ENCODE measurements around the gene IGSF9. TPM values are rescaled to one million over a fixed set of nuclear protein-coding genes. Genes with fewer than 3 reads are reported as not detected.
"Not testable (repeated sequence)": the region's sequence is repeated elsewhere in the genome, so short reads cannot be mapped to it uniquely, and the experiment has no call there.

IGSF9 gene
- total RNA-seq, 1 experiment from 2014 or later, result 7.1 TPM

- ChIA-PET POLR2A (ENCODE audit: low non-redundant PET) (no interaction called here), CTCF (interaction anchor here (0.6 kb wide), 1 partner anchor 105 kb away, joined by 10 read pairs; no protein-coding TSS in a partner anchor)
- TF ChIP-seq CTCF (conservative IDR thresholded peaks at IDR 0.05; ENCODE audit: low read depth, low read length) (no peak), EZH2 (IDR thresholded peaks at IDR 0.05; ENCODE audit: borderline replicate concordance, low read depth, low read length, poor library complexity, severe bottlenecking) (no peak)
- BruUV-seq (replicated peaks), result no TSS peak
- H3K9me3 ChIP-seq (ENCODE audit: low read depth, low read length, poor library complexity, severe bottlenecking), result peaks cover 5% of the 10 kb centered on the region
- no peaks in the 10 kb centered on the region for H3K36me3 ChIP-seq (ENCODE audit: insufficient read depth, low read length, poor library complexity, severe bottlenecking)
- H3K4me3 ChIP-seq (ENCODE audit: low read depth, low read length, poor library complexity, severe bottlenecking), result no peak overlapping the region
- no peak overlapping the region for H3K27ac ChIP-seq (ENCODE audit: low read depth, low read length, poor library complexity, severe bottlenecking)
- H3K4me1 ChIP-seq (ENCODE audit: insufficient read depth, low read length, poor library complexity, severe bottlenecking), result peaks cover 11% of the 10 kb centered on the region
- no peak for DNase-seq (ENCODE audit: low spot score)
- H3K27me3 ChIP-seq (replicated peaks; ENCODE audit: insufficient read depth, low read depth, low read length, poor library complexity), result no peaks in the 10 kb centered on the region
- intact Hi-C loops (cut with micrococcal nuclease; ENCODE audit: unreplicated experiment), result no loop called here
These were observed 44.6 kb downstream of the IGSF9 start for GRCh38 chr1:159900755-159901360.

GRCh38 chr1:159900086-159900680 is 45.2 kb downstream of the IGSF9 start, which contains the start of gene CFAP45:
CFAP45 (minus strand) TSS chr1:159900165; CDS start chr1:159900098, 67 bp downstream.
- Histone ChIP-seq H3K9me3 (ENCODE audit: low read depth, low read length, poor library complexity, severe bottlenecking) (peaks cover 5% of the 10 kb centered on the region), H3K27ac (ENCODE audit: low read depth, low read length, poor library complexity, severe bottlenecking) (no peak within 1 kb of the TSS), H3K4me3 (ENCODE audit: low read depth, low read length, poor library complexity, severe bottlenecking) (no peak within 1 kb of the TSS), H3K36me3 (ENCODE audit: insufficient read depth, low read length, poor library complexity, severe bottlenecking) (no peaks in the 10 kb centered on the region), H3K4me1 (ENCODE audit: insufficient read depth, low read length, poor library complexity, severe bottlenecking) (peaks cover 11% of the 10 kb centered on the region), H3K27me3 (replicated peaks; ENCODE audit: insufficient read depth, low read depth, low read length, poor library complexity) (no peaks in the 10 kb centered on the region)
- intact Hi-C loops (cut with micrococcal nuclease; ENCODE audit: unreplicated experiment), result no loop called here
- DNase-seq (ENCODE audit: low spot score), result peak; percentile 83
- TF ChIP-seq CTCF (conservative IDR thresholded peaks at IDR 0.05; ENCODE audit: low read depth, low read length) (no peak), EZH2 (IDR thresholded peaks at IDR 0.05; ENCODE audit: borderline replicate concordance, low read depth, low read length, poor library complexity, severe bottlenecking) (no peak)
- CTCF ChIA-PET, result interaction anchor here (0.6 kb wide), 1 partner anchor 15 kb away, joined by 5 read pairs; no protein-coding TSS in a partner anchor
- BruUV-seq (replicated peaks), result no TSS peak
- POLR2A ChIA-PET (ENCODE audit: low non-redundant PET), result no interaction called here

- CTCF ChIA-PET, result interaction anchor here (0.6 kb wide), 1 partner anchor 15 kb away, joined by 5 read pairs; no protein-coding TSS in a partner anchor
- H3K4me3 ChIP-seq (ENCODE audit: low read depth, low read length, poor library complexity, severe bottlenecking); H3K36me3 ChIP-seq (ENCODE audit: insufficient read depth, low read length, poor library complexity, severe bottlenecking); H3K9me3 ChIP-seq (ENCODE audit: low read depth, low read length, poor library complexity, severe bottlenecking); H3K27ac ChIP-seq (ENCODE audit: low read depth, low read length, poor library complexity, severe bottlenecking); POLR2A ChIA-PET (ENCODE audit: low non-redundant PET); H3K27me3 ChIP-seq (replicated peaks; ENCODE audit: insufficient read depth, low read depth, low read length, poor library complexity); DNase-seq (ENCODE audit: low spot score); intact Hi-C loops (cut with micrococcal nuclease; ENCODE audit: unreplicated experiment); BruUV-seq (replicated peaks): not testable (repeated sequence)
- H3K4me1 ChIP-seq (ENCODE audit: insufficient read depth, low read length, poor library complexity, severe bottlenecking), result peaks cover 11% of the 10 kb centered on the region
These were observed 45.8 kb downstream of the IGSF9 start for GRCh38 chr1:159899634-159900033.
